ENCODE results near the gene DNMT1. TPM values are rescaled to one million over a fixed set of nuclear protein-coding genes. Genes with fewer than 3 reads are reported as not detected.

Gene DNMT1
- total RNA-seq, 1 donor from 2014 or later, result 44.1 TPM

- no peak for DNase-seq (ENCODE audit: low spot score)
Measured at GRCh38 chr19:10114651-10115391, 79.9 kb downstream of the DNMT1 start.

- DNase-seq (ENCODE audit: low spot score), result no peak
Measured at GRCh38 chr19:10113964-10114650, 80.6 kb downstream of the DNMT1 start.

- no peak for DNase-seq (ENCODE audit: low spot score)
Measured at GRCh38 chr19:10113592-10113963, 81.2 kb downstream of the DNMT1 start.

- DNase-seq (ENCODE audit: low spot score), result no peak
Measured at GRCh38 chr19:10112895-10113591, 81.7 kb downstream of the DNMT1 start.

GRCh38 chr19:10112037-10112761 is 82.6 kb downstream of the DNMT1 start:
- no peak for DNase-seq (ENCODE audit: low spot score)

- DNase-seq (ENCODE audit: low spot score), result no peak
Measured at GRCh38 chr19:10111405-10111811, 83.3 kb downstream of the DNMT1 start, which contains the start of gene P2RY11. TSS of gene P2RY11 (plus strand) at chr19:10111693. CDS start at chr19:10111722, 29 bp downstream.

GRCh38 chr19:10110972-10111317 is 83.8 kb downstream of the DNMT1 start:
- no peak for DNase-seq (ENCODE audit: low spot score)

GRCh38 chr19:10110076-10110971 is 84.4 kb downstream of the DNMT1 start:
- no peak for DNase-seq (ENCODE audit: low spot score)

GRCh38 chr19:10109528-10109927 is 85.2 kb downstream of the DNMT1 start:
- DNase-seq (ENCODE audit: low spot score), result no peak

GRCh38 chr19:10107817-10108367 is 86.9 kb downstream of the DNMT1 start:
- DNase-seq (ENCODE audit: low spot score), result no peak

- DNase-seq (ENCODE audit: low spot score), result no peak
Measured at GRCh38 chr19:10107254-10107653, 87.5 kb downstream of the DNMT1 start.

- DNase-seq (ENCODE audit: low spot score), result peak; percentile 99
Measured at GRCh38 chr19:10106100-10106936, 88.4 kb downstream of the DNMT1 start, which contains the start of gene PPAN. TSS of gene PPAN (plus strand) at chr19:10106362. CDS start at chr19:10106395, 33 bp downstream.

- no peak for DNase-seq (ENCODE audit: low spot score)
Measured at GRCh38 chr19:10105509-10106099, 89.1 kb downstream of the DNMT1 start.

GRCh38 chr19:10104665-10105508 is 89.9 kb downstream of the DNMT1 start:
- peak; percentile 61 for DNase-seq (ENCODE audit: low spot score)

GRCh38 chr19:10104130-10104513 is 90.6 kb downstream of the DNMT1 start:
- DNase-seq (ENCODE audit: low spot score), result no peak

GRCh38 chr19:10102787-10103236 is 91.9 kb downstream of the DNMT1 start:
- no peak for DNase-seq (ENCODE audit: low spot score)

- no peak for DNase-seq (ENCODE audit: low spot score)
Measured at GRCh38 chr19:10100163-10100785, 94.5 kb downstream of the DNMT1 start.

- DNase-seq (ENCODE audit: low spot score), result no peak
Measured at GRCh38 chr19:10096615-10096963, 98.2 kb downstream of the DNMT1 start.
